ENCODE data around the gene ABCC2. TPM values are rescaled to one million over a fixed set of nuclear protein-coding genes. Genes with fewer than 3 reads are reported as not detected.
"Not testable (repeated sequence)": the region's sequence is repeated elsewhere in the genome, so short reads cannot be mapped to it uniquely, and the experiment has no call there.

Gene ABCC2
- total RNA-seq, 1 donor from 2014 or later: 0.22 TPM

DNA sequence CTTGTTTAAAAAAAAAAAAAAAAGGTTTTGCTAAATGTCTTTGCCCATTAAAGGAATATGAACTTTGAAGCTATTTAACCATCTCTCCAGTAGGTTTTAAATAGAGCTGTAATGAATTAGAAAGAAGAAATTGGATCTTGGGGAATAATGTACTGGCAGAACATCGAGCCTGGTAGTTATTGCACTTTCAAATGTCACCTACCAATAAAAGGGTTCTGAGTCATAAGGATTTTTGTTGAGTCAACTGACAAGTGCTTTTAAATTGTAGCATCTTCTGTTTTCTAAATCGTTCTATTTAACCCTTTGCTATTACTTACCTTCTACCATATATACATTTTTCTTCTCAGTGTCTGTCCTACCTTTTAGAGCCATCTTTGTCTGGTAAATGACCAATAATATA is 39.7 kb upstream of the ABCC2 start:
- intact Hi-C loops (cut with micrococcal nuclease): no loop called here
- Histone ChIP-seq H3K9me3 (replicated peaks) (peaks cover 25% of the 10 kb centered on the region), H3K36me3 (peaks cover 100% of the 10 kb centered on the region), H3K27me3 (ENCODE audit: low read depth) (no peaks in the 10 kb centered on the region), H3K27ac (replicated peaks) (no peak overlapping the region), H3K4me3 (no peak overlapping the region), H3K4me1 (peaks cover 24% of the 10 kb centered on the region)
- TF ChIP-seq, protein P1, sequence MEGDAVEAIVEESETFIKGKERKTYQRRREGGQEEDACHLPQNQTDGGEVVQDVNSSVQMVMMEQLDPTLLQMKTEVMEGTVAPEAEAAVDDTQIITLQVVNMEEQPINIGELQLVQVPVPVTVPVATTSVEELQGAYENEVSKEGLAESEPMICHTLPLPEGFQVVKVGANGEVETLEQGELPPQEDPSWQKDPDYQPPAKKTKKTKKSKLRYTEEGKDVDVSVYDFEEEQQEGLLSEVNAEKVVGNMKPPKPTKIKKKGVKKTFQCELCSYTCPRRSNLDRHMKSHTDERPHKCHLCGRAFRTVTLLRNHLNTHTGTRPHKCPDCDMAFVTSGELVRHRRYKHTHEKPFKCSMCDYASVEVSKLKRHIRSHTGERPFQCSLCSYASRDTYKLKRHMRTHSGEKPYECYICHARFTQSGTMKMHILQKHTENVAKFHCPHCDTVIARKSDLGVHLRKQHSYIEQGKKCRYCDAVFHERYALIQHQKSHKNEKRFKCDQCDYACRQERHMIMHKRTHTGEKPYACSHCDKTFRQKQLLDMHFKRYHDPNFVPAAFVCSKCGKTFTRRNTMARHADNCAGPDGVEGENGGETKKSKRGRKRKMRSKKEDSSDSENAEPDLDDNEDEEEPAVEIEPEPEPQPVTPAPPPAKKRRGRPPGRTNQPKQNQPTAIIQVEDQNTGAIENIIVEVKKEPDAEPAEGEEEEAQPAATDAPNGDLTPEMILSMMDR (IDR thresholded peaks at IDR 0.05; ENCODE audit: borderline replicate concordance): no peak
- no peak for DNase-seq

DNA sequence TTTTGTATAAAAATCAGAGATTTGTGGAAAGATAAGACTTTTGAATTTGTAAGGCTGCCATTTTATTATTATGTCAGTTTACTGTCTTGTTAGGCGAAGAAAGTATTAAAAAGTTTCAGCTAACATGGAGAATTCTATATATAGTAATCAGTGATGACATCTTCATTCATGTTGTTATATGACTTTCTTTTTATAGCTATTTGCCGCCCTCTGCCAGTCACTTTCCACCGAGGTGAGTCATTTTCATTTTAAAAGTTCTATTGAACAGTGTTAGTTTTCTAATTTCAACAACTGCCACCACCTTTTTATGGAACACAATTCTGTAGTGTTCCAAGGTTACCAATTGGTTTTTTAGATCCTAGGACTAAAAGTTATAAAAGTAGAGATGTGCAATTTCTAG is 38.6 kb upstream of the ABCC2 start:
- H3K27me3 ChIP-seq (ENCODE audit: low read depth): no peaks in the 10 kb centered on the region
- no peak overlapping the region for H3K27ac ChIP-seq (replicated peaks)
- H3K4me3 ChIP-seq: no peak overlapping the region
- H3K9me3 ChIP-seq (replicated peaks): peaks cover 25% of the 10 kb centered on the region
- peaks cover 100% of the 10 kb centered on the region for H3K36me3 ChIP-seq
- TF ChIP-seq, protein P1 (IDR thresholded peaks at IDR 0.05; ENCODE audit: borderline replicate concordance): no peak
- DNase-seq: no peak
- intact Hi-C loops (cut with micrococcal nuclease): no loop called here
- peaks cover 34% of the 10 kb centered on the region for H3K4me1 ChIP-seq

DNA sequence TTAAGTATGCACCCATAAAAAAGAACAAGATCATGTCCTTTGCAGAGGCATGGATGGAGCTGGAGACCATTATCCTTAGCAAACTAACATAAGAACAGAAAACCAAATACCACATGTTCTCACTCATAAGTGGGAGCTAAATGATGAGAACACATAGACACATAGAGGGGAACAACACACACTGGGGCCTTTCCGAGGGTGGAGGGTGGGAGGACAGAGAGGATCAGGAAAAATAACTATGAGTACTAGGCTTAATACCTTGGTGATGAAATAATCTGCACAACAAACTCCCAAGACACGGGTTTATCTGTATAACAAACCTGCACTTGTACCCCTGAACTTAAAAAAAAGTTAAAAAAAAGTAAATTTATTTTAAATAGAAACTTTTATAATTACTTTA is 36.3 kb upstream of the ABCC2 start:
- intact Hi-C loops (cut with micrococcal nuclease); DNase-seq; H3K4me3 ChIP-seq; H3K27me3 ChIP-seq (ENCODE audit: low read depth); H3K27ac ChIP-seq (replicated peaks); H3K9me3 ChIP-seq (replicated peaks): not testable (repeated sequence)
- H3K36me3 ChIP-seq: peaks cover 95% of the 10 kb centered on the region
- peaks cover 37% of the 10 kb centered on the region for H3K4me1 ChIP-seq

DNA sequence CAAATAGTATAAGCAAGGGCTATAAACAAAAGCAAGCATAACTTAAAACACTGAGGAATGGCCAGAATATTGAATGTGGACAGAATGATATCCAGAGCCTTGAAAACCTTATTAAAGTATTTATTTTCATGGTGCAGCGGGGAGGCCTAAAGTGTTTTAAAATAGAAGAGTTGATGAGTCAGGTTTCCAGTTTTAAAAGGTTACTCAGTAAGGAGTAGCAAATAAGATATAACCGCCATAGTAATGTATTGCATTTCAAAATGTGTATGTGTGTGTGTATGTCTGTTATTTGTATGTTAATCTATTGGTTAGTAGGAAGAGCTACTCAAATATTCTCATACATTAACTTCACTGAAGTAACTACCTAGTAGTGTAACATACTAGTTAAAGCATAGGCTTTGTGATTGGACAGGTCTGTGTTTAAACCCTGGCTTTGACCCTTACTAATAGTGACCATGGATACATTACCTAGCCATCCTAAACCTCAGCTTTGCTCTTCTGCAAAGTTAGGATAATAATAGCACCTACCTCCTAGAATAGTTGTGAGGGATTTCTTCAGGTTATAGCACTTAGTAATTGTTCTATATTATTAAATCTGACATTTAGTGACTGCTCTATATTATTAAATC is 33.5 kb upstream of the ABCC2 start:
- Histone ChIP-seq H3K27me3 (ENCODE audit: low read depth) (no peaks in the 10 kb centered on the region), H3K36me3 (peaks cover 95% of the 10 kb centered on the region), H3K4me1 (peaks cover 16% of the 10 kb centered on the region), H3K4me3 (no peak overlapping the region), H3K27ac (replicated peaks) (peak overlapping the region; percentile 11), H3K9me3 (replicated peaks) (no peaks in the 10 kb centered on the region)
- TF ChIP-seq, protein P1 (IDR thresholded peaks at IDR 0.05; ENCODE audit: borderline replicate concordance): no peak
- DNase-seq: no peak
- intact Hi-C loops (cut with micrococcal nuclease): no loop called here

DNA sequence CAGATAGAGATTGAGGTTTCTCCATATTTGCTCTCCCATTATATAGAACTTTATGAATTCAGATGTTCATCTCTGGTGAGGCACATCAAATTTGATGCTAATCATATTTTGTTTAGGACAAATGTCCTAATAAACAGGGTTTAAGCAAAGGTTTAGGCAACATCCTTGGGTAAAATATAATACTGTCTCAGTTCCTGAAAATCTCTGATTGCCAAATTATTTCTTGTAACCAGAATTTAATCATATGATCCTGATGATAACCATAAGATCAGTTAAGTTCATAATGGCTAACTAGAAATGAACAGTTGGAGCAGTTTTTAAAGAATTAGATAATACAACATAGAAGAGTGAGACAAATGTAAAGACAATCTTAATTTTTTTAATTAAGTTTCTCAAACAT is 31.8 kb upstream of the ABCC2 start:
- no peak for DNase-seq
- Histone ChIP-seq H3K36me3 (peaks cover 95% of the 10 kb centered on the region), H3K9me3 (replicated peaks) (no peaks in the 10 kb centered on the region), H3K4me1 (peaks cover 16% of the 10 kb centered on the region), H3K27me3 (ENCODE audit: low read depth) (no peaks in the 10 kb centered on the region), H3K4me3 (no peak overlapping the region), H3K27ac (replicated peaks) (no peak overlapping the region)
- intact Hi-C loops (cut with micrococcal nuclease): no loop called here
- TF ChIP-seq, protein P1 (IDR thresholded peaks at IDR 0.05; ENCODE audit: borderline replicate concordance): no peak

DNA sequence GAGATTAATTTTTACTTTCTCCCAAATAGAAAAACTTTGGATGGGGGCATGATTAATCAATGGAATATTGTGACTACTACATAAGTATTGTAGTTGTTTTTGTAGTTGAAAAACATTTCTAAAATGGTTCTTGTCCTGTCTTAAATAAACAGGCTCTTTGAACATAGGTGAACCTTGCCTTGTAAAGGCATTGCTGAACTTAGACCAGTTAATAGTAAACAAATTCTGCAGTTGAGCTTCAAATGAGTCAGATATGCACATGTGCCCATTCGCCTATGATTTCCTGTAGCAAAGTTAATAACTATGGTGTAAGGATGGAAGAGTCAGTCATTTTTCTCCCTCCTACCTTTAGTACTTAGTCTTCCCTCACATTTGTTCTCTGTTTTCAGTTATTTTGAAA is 27.8 kb upstream of the ABCC2 start:
- H3K27me3 ChIP-seq (ENCODE audit: low read depth): no peaks in the 10 kb centered on the region
- H3K36me3 ChIP-seq: peaks cover 98% of the 10 kb centered on the region
- DNase-seq: no peak
- H3K4me1 ChIP-seq: no peaks in the 10 kb centered on the region
- H3K27ac ChIP-seq (replicated peaks): no peak overlapping the region
- H3K4me3 ChIP-seq: no peak overlapping the region
- intact Hi-C loops (cut with micrococcal nuclease): no loop called here
- TF ChIP-seq, protein P1 (IDR thresholded peaks at IDR 0.05; ENCODE audit: borderline replicate concordance): no peak
- H3K9me3 ChIP-seq (replicated peaks): no peaks in the 10 kb centered on the region

All from left ventricle myocardium inferior (tissue), 1 donor.